Heart right ventricle (tissue), 16 donors: ENCODE results near the gene JPT1. TPM values are rescaled to one million over a fixed set of nuclear protein-coding genes. Genes with fewer than 3 reads are reported as not detected.

Experiments
- ATAC-seq, 8 donors: fragments of 200-7000 bp; cut with Tn5 transposase; one replicate each; pipeline ENCODE4 v1.9.1; 2020; ENCODE audit warnings: mild to moderate bottlenecking in 8 of 8, moderate library complexity in 8 of 8, moderate number of reproducible peaks in 1 of 8
- DNase-seq, 2 donors: peaks; one replicate each; pipeline ENCODE4 v3.0.0-alpha.2; 2020
- H3K27ac ChIP-seq, 10 donors: fragments of 200-600 bp; sonication (generic) in 2 of 10; one replicate each; pipeline versions ENCODE4 v1.5.0 to v1.8.0; 2020 to 2022; ENCODE audit warnings: mild to moderate bottlenecking in 3 of 10
- H3K27me3 ChIP-seq, 7 donors: fragments of 200-600 bp; one replicate each; pipeline ENCODE4 v1.8.0; 2021 to 2022; ENCODE audit warnings: mild to moderate bottlenecking in 2 of 7
- H3K36me3 ChIP-seq, 9 donors: fragments of 200-600 bp; sonication (generic) in 1 of 9; one replicate each; pipeline versions ENCODE4 v1.5.0 to v1.8.0; 2020 to 2022; ENCODE audit warnings: mild to moderate bottlenecking in 2 of 9
- H3K4me1 ChIP-seq, 9 donors: fragments of 200-600 bp; sonication (generic) in 1 of 9; one replicate each; pipeline versions ENCODE4 v1.5.0 to v1.8.0; 2020 to 2022; ENCODE audit warnings: mild to moderate bottlenecking in 4 of 9
- H3K4me3 ChIP-seq, 10 donors: fragments of 200-600 bp; sonication (generic) in 2 of 10; one replicate each; pipeline versions ENCODE4 v1.5.0 to v1.8.0; 2020 to 2022; ENCODE audit warnings: mild to moderate bottlenecking in 7 of 10, moderate library complexity in 2 of 10
- H3K9me3 ChIP-seq, 11 donors: fragments of 200-600 bp in 10 of 11; sonication (generic) in 2 of 11; one replicate each; pipeline versions ENCODE4 v1.5.0 to v1.8.0; 2013 to 2022; ENCODE audit warnings: mild to moderate bottlenecking in 2 of 11, control low read depth in 1 of 11, moderate library complexity in 1 of 11
- CTCF ChIP-seq, 9 donors: fragments of 200-600 bp; sonication (generic) in 2 of 9; IDR thresholded peaks; one replicate each; pipeline versions ENCODE4 v1.5.0 to v1.8.0; 2021 to 2022; ENCODE audit warnings: antibody characterized with exemption in 9 of 9, mild to moderate bottlenecking in 5 of 9, moderate library complexity in 1 of 9
- WGBS, 2 donors: extraction: QIAGEN DNeasy Blood & Tissue Kit; methylation state at CpG; one replicate each; pipeline ENCODE4 v1.1.7; 2013; ENCODE audit warnings: inconsistent platforms in 1 of 2; 5-methylcytosine and 5-hydroxymethylcytosine counted together
- intact Hi-C, 10 donors: fragments of 100-400 bp; cut with DNase I; formaldehyde crosslinking; loops; one replicate each; pipeline versions ENCODE4 v1.11.1 to v1.14.2; 2022
- polyA plus RNA-seq, 2 donors: library from polyadenylated mRNA; stranded (reverse); fragments of 200-250 nt; gene quantifications; one replicate each; pipeline ENCODE4 v1.2.3, GENCODE V29; 2013
- total RNA-seq, 10 donors: library from RNA; stranded (reverse); fragmentation: NEBNext Ultra II Directional in 3 of 10; extraction: Animal tissue kit (Norgen Biotek cat#: 25700) in 3 of 10; gene quantifications; one replicate each; pipeline versions ENCODE4 v1.2.1 to v1.2.4, GENCODE V29; 2021 to 2023
- donor health status: Arrhythmogenic right ventricular cardiomyopathy.
- donor health status: ischemic (EF 13 %, LVEDD 7.1; RV severe dilation, severe dysfunction).
- donor health status: healthy with polysubstance abuse.
- donor health status: DM: no; HTN: yes; CAD: no.
- donor health status: DM: no; HTN: no; CAD: no.
- donor health status: ischemic (EF 25% LVEDD 6.9; RV normal size, moderate dysfunction).
- donor health status: ischemic (EF 25% LVEDD 5.7; RV mildly dilated, moderate dysfunction).
- donor health status: healthy.
- donor health status: DM: yes; HTN: yes; CAD: no.
- donor health status: Ischemic cardiomyopathy.
- donor health status: ischemic (EF 35%, LVEDD 5.7; RV mildly dilated, moderate dysfunction).
- donor health status: nonischemic (EF 11% LVEDD 7.7; RV severe dilation, severe dysfunction).
- donor health status: DM: yes; HTN: yes; CAD: no.
- donor health status: PGD.
- donor health status: ischemic (EF 29% LVEDD 5.4; RV normal size, mild dysfunction).
- donor health status: nonischemic (EF 23%, LVEDD 6.1; RV moderate dilation, normal function).

JPT1 gene
- total and polyA plus RNA-seq, 12 donors = 6.7 to 61.6 (median 14.7) TPM

- Histone ChIP-seq H3K4me1 (peaks cover 5 to 66% (median 40%) of the 10 kb centered on the region in 9 donors), H3K27me3 (no peaks in the 10 kb centered on the region), H3K36me3 (peaks cover 0 to 21% (median 0%) of the 10 kb centered on the region in 9 donors), H3K9me3 (no peaks in the 10 kb centered on the region), H3K4me3 (peak overlapping the region; percentile 14 to 66 (median 58)), H3K27ac (peak overlapping the region; percentile 55 to 96 (median 90))
- intact Hi-C loops = loop anchor here (2.0 to 10.0 kb wide), 15 partner anchors 37 to 301 kb away; partner anchors contain the start of genes NUP85 (in 3 of the 10), JPT1 (in 2 of the 10), SUMO2 (in 2 of the 10) and CDR2L (in 1 of the 10)
- WGBS, 2 donors = 8 to 12% methylated on average over 22 of the region's 22 CpGs
- ATAC-seq (peak; percentile 75 to 90 (median 83)), DNase-seq (peak; percentile 76 to 94)
- peak; percentile 94 to 98 (median 95) for TF ChIP-seq CTCF (IDR thresholded peaks at IDR 0.05)
Observed at GRCh38 chr17:75113798-75114551, 40.3 kb downstream of the JPT1 start.

DNA sequence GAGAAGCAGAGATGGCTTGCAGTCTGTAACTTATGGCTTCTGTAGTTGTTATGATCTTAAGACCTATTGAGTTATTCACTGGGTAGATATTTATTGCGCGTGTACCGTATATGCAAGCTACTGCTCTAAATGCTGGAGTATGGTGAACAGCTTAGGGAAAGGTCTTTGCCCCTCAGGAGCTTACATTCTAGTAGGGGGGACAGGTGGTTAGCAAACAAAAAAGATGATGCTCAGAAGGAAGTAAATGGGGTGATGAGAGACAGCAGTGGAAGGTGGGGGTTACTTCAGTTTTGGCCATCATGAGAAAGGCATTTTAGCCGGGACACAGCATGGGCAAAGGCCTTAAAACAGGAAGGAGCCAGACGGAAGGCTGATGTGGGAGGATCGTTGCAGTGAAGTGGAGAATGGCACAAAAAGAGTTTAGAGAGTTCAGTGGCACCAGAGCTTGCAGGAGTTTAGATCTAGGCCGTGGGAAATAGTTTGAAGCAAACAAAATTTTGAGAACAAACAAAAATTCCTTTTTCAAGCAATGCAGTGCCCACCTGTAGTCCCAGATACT is 42.5 kb downstream of the JPT1 start:
- whole genome bisulfite sequencing, 2 donors = 81 to 85% methylated on average over 7 of the region's 7 CpGs
- no peak for DNase-seq
- ATAC-seq = no peak
- Histone ChIP-seq H3K27ac (no peak overlapping the region), H3K4me3 (no peak overlapping the region), H3K9me3 (no peaks in the 10 kb centered on the region), H3K4me1 (peaks cover 5 to 64% (median 43%) of the 10 kb centered on the region in 9 donors), H3K36me3 (peaks cover 0 to 15% (median 0%) of the 10 kb centered on the region in 9 donors), H3K27me3 (no peaks in the 10 kb centered on the region)
- no peak for TF ChIP-seq CTCF (IDR thresholded peaks at IDR 0.05)
- intact Hi-C loops = loop anchor here (5.0 to 10.0 kb wide), 13 partner anchors 35 to 303 kb away; partner anchors contain the start of genes NUP85 (in 3 of the 10), JPT1 (in 2 of the 10), SUMO2 (in 2 of the 10) and CDR2L (in 1 of the 10)

DNA sequence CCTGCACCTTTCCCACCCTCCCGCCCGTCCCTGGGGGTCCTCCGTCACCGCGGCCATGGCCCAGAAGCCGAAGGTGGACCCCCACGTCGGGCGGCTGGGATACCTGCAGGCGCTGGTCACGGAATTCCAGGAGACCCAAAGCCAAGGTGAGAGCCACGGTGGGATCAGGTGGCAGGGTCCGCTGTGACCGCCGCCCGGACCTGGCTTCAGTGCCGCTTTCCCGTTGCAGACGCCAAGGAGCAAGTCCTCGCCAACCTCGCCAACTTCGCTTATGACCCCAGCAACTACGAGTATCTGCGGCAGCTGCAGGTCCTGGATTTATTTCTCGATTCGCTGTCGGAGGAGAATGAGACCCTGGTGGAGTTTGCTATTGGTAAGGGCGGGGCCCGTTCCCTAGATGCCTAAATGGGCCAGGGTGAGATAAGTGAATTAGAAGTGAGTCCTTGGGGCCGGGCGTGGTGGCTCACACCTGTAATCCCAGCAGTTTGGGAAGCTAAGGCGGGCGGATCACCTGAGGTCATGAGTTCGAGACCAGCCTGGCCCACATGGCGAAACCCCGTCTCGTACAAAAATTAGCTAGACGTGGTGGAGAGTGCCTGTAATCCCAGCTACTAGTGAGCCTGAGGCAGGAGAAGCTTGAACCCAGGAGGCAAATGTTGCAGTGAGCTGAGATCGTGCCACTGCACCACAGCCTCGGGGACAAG is 43.9 kb downstream of the JPT1 start:
- Histone ChIP-seq H3K27me3 (no peaks in the 10 kb centered on the region), H3K9me3 (no peaks in the 10 kb centered on the region), H3K27ac (peak overlapping the region; percentile 35 to 91 (median 86)), H3K4me1 (peaks cover 5 to 59% (median 38%) of the 10 kb centered on the region in 9 donors), H3K4me3 (peak overlapping the region; percentile 68 to 96 (median 86)), H3K36me3 (peaks cover 0 to 6% (median 0%) of the 10 kb centered on the region in 9 donors)
- intact Hi-C loops = loop anchor here (5.0 to 10.0 kb wide), 13 partner anchors 33 to 304 kb away; partner anchors contain the start of genes NUP85 (in 3 of the 10), JPT1 (in 2 of the 10), SUMO2 (in 2 of the 10) and CDR2L (in 1 of the 10)
- no peak for DNase-seq
- ATAC-seq = peak in 2 of 8 donors; percentile 3 to 7
- 23 to 25% methylated on average over 40 of the region's 40 CpGs for WGBS, 2 donors
- no peak for TF ChIP-seq CTCF (IDR thresholded peaks at IDR 0.05)
